AG09309 (cell line): ENCODE results near the gene JUND.

ENCODE experiments used
- DNase-seq: peaks from one replicate; pipeline ENCODE4 v3.0.0-alpha.2; 2010; ENCODE audit warnings: low read depth
- H3K4me3 ChIP-seq: 2 replicates; pipeline ENCODE4 v1.5.1; 2011; ENCODE audit warnings: mild to moderate bottlenecking, low read depth, low read length, moderate library complexity; ENCODE audit not compliant: control insufficient read depth
- TF ChIP-seq, protein P1 (sequence below): IDR thresholded peaks from 2 replicates; pipeline ENCODE4 v1.5.1; 2011; ENCODE audit warnings: mild to moderate bottlenecking, low read depth, low read length, inconsistent platforms; ENCODE audit not compliant: insufficient read depth, control insufficient read depth; ENCODE audit errors: missing control alignments

Gene JUND

DNA sequence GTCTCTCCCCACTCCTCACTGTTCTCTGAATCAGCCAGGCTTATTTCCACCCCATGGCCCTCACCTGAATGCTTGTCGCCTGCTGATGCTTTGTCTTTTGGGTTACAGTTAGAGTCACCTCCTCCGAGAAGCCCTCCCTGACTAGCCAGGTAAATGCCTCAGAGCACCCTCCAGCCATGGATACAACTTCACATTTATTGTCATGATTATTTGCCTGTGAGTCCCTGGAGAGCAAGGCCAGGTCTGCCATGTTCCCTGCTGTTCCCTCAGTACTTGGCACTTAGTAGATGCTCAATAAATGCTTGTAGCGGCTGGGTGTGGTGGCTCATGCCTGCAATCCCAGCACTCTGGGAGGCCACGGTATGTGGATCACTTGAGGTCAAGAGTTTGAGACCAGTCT, 51.5 kb downstream of the JUND start:
- no peak overlapping the region for H3K4me3 ChIP-seq
- DNase-seq = no peak
- TF ChIP-seq, protein P1, sequence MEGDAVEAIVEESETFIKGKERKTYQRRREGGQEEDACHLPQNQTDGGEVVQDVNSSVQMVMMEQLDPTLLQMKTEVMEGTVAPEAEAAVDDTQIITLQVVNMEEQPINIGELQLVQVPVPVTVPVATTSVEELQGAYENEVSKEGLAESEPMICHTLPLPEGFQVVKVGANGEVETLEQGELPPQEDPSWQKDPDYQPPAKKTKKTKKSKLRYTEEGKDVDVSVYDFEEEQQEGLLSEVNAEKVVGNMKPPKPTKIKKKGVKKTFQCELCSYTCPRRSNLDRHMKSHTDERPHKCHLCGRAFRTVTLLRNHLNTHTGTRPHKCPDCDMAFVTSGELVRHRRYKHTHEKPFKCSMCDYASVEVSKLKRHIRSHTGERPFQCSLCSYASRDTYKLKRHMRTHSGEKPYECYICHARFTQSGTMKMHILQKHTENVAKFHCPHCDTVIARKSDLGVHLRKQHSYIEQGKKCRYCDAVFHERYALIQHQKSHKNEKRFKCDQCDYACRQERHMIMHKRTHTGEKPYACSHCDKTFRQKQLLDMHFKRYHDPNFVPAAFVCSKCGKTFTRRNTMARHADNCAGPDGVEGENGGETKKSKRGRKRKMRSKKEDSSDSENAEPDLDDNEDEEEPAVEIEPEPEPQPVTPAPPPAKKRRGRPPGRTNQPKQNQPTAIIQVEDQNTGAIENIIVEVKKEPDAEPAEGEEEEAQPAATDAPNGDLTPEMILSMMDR = no peak
